Skin epidermis (tissue), 12 donors: ENCODE data around the gene HYCC2.

Experiments used
- H3K27ac ChIP-seq, 21 experiments: fragments of 200-600 bp; sonication (generic) in 11 of 21; one replicate each; pipeline ENCODE4 v1.5.0; 2020; ENCODE audit warnings: mild to moderate bottlenecking in 3 of 21, inconsistent platforms in 2 of 21, moderate library complexity in 2 of 21
- H3K4me3 ChIP-seq, 7 experiments: fragments of 200-600 bp; sonication (generic) in 2 of 7; one replicate each; pipeline ENCODE4 v1.5.0; 2020; ENCODE audit warnings: inconsistent platforms in 2 of 7, mild to moderate bottlenecking in 2 of 7, moderate library complexity in 1 of 7

HYCC2 gene

GRCh38 chr2:201071479-201072200, at the start of gene HYCC2, which contains the start of gene NDUFB3:
TSS of gene HYCC2 (minus strand) at chr2:201071671. CDS start at chr2:201024009, 47,662 bp downstream.
TSS of gene NDUFB3 (plus strand) at chr2:201072001. CDS start at chr2:201078883, 6,882 bp downstream.
- peak within 1 kb of the TSS; percentile 81 to 98 (median 92) for H3K27ac ChIP-seq
- H3K4me3 ChIP-seq, result peak within 1 kb of the TSS; percentile 66 to 95 (median 89)

GRCh38 chr2:201118961-201119854, 47.7 kb upstream of the HYCC2 start:
- Histone ChIP-seq H3K4me3 (peak overlapping the region; percentile 65 to 85 (median 78)), H3K27ac (peak overlapping the region; percentile 75 to 100 (median 100))

- Histone ChIP-seq H3K27ac (peak overlapping the region; percentile 75 to 100 (median 100)), H3K4me3 (peak overlapping the region; percentile 65 to 85 (median 78))
Observed at GRCh38 chr2:201118121-201118960, 46.9 kb upstream of the HYCC2 start.

- peak overlapping the region; percentile 42 to 100 (median 100) for H3K27ac ChIP-seq
- H3K4me3 ChIP-seq, result peak overlapping the region; percentile 65 to 85 (median 78)
Observed at GRCh38 chr2:201117735-201118094, 46.2 kb upstream of the HYCC2 start.

GRCh38 chr2:201116959-201117734, 45.7 kb upstream of the HYCC2 start:
- peak overlapping the region; percentile 98 to 100 (median 100) for H3K27ac ChIP-seq

GRCh38 chr2:201116115-201116958, 44.9 kb upstream of the HYCC2 start, which contains the start of gene CFLAR:
TSS of gene CFLAR (plus strand) at chr2:201116164. CDS start at chr2:201129866, 13,702 bp downstream.
- peak within 1 kb of the TSS; percentile 98 to 100 (median 100) for H3K27ac ChIP-seq
- peak within 1 kb of the TSS; percentile 65 to 85 (median 78) for H3K4me3 ChIP-seq

More at GRCh38 chr2:201116959-201117734, 45.7 kb upstream of the HYCC2 start:
- H3K4me3 ChIP-seq, result peak overlapping the region; percentile 65 to 85 (median 78)

GRCh38 chr2:201114846-201115245, 43.4 kb upstream of the HYCC2 start:
- Histone ChIP-seq H3K4me3 (no peak overlapping the region), H3K27ac (peak overlapping the region in 13 of 21 experiments; percentile 14 to 100 (median 99))

GRCh38 chr2:201114350-201114749, 42.9 kb upstream of the HYCC2 start:
- peak overlapping the region in 2 of 21 experiments; percentile 100 for H3K27ac ChIP-seq
- no peak overlapping the region for H3K4me3 ChIP-seq

GRCh38 chr2:201111096-201111495, 39.6 kb upstream of the HYCC2 start:
- Histone ChIP-seq H3K27ac (no peak overlapping the region), H3K4me3 (no peak overlapping the region)

GRCh38 chr2:201110615-201111014, 39.1 kb upstream of the HYCC2 start:
- H3K4me3 ChIP-seq, result no peak overlapping the region
- H3K27ac ChIP-seq, result no peak overlapping the region

- H3K27ac ChIP-seq, result no peak overlapping the region
- no peak overlapping the region for H3K4me3 ChIP-seq
Observed at GRCh38 chr2:201109186-201109585, 37.7 kb upstream of the HYCC2 start.

GRCh38 chr2:201108341-201108740, 36.9 kb upstream of the HYCC2 start:
- no peak overlapping the region for H3K27ac ChIP-seq

GRCh38 chr2:201107624-201108023, 36.2 kb upstream of the HYCC2 start:
- Histone ChIP-seq H3K4me3 (no peak overlapping the region), H3K27ac (no peak overlapping the region)

More at GRCh38 chr2:201108341-201108740, 36.9 kb upstream of the HYCC2 start:
- H3K4me3 ChIP-seq, result no peak overlapping the region

- H3K4me3 ChIP-seq, result no peak overlapping the region
- H3K27ac ChIP-seq, result no peak overlapping the region
Observed at GRCh38 chr2:201105759-201106158, 34.3 kb upstream of the HYCC2 start.

GRCh38 chr2:201100497-201100896, 29.0 kb upstream of the HYCC2 start:
- Histone ChIP-seq H3K27ac (no peak overlapping the region), H3K4me3 (no peak overlapping the region)

- Histone ChIP-seq H3K4me3 (no peak overlapping the region), H3K27ac (no peak overlapping the region)
Observed at GRCh38 chr2:201093573-201093972, 22.1 kb upstream of the HYCC2 start.

GRCh38 chr2:201090574-201090973, 19.1 kb upstream of the HYCC2 start:
- no peak overlapping the region for H3K4me3 ChIP-seq
- H3K27ac ChIP-seq, result no peak overlapping the region

- H3K27ac ChIP-seq, result no peak overlapping the region
- no peak overlapping the region for H3K4me3 ChIP-seq
Observed at GRCh38 chr2:201084863-201085262, 13.4 kb upstream of the HYCC2 start.
